HTR-8/SVneo (cell line): ENCODE results near the gene RPL10A.

ENCODE experiments used
- DNase-seq: peaks from one replicate; pipeline ENCODE4 v3.0.0; 2011; ENCODE audit warnings: low spot score, mixed read lengths; ENCODE audit not compliant: insufficient read length
- FAIRE-seq: peaks from 2 replicates; lab custom pipeline; 2011; peaks lifted over from hg19 to GRCh38; lab: Jason Lieb, UNC

Gene RPL10A

GRCh38 chr6:35474131-35474941 lies 6.1 kb downstream of the RPL10A start:
- no peak for FAIRE-seq
- no peak for DNase-seq

- DNase-seq, result no peak
These were observed 6.9 kb downstream of the RPL10A start for GRCh38 chr6:35474942-35475570.

GRCh38 chr6:35475573-35475972 lies 7.4 kb downstream of the RPL10A start:
- DNase-seq (no peak), FAIRE-seq (no peak)

More at GRCh38 chr6:35474942-35475570, 6.9 kb downstream of the RPL10A start:
- no peak for FAIRE-seq

GRCh38 chr6:35476004-35476403 lies 7.8 kb downstream of the RPL10A start:
- DNase-seq, result no peak
- FAIRE-seq, result no peak

GRCh38 chr6:35477028-35477427 lies 8.8 kb downstream of the RPL10A start:
- FAIRE-seq, result no peak
- DNase-seq, result no peak

GRCh38 chr6:35477551-35478179 lies 9.5 kb downstream of the RPL10A start:
- no peak for DNase-seq
- FAIRE-seq, result no peak

- DNase-seq, result no peak
- FAIRE-seq, result no peak
These were observed 10.1 kb downstream of the RPL10A start for GRCh38 chr6:35478259-35478658.

GRCh38 chr6:35480176-35480575 lies 12.0 kb downstream of the RPL10A start:
- no peak for DNase-seq
- no peak for FAIRE-seq

GRCh38 chr6:35481226-35481625 lies 13.0 kb downstream of the RPL10A start:
- FAIRE-seq, result no peak

GRCh38 chr6:35483062-35483461 lies 14.9 kb downstream of the RPL10A start:
- DNase-seq (no peak), FAIRE-seq (no peak)

More at GRCh38 chr6:35481226-35481625, 13.0 kb downstream of the RPL10A start:
- no peak for DNase-seq

GRCh38 chr6:35483490-35483889 lies 15.3 kb downstream of the RPL10A start:
- DNase-seq (no peak), FAIRE-seq (no peak)

- no peak for FAIRE-seq
- no peak for DNase-seq
These were observed 15.9 kb downstream of the RPL10A start for GRCh38 chr6:35483893-35484645.

GRCh38 chr6:35484921-35485392 lies 16.8 kb downstream of the RPL10A start:
- peak; percentile 85 for FAIRE-seq
- peak; percentile 47 for DNase-seq

- peak; percentile 81 for FAIRE-seq
- peak; percentile 71 for DNase-seq
These were observed 17.2 kb downstream of the RPL10A start for GRCh38 chr6:35485402-35485877.

GRCh38 chr6:35486005-35486925 lies 18.1 kb downstream of the RPL10A start:
- no peak for FAIRE-seq
- DNase-seq, result no peak

- FAIRE-seq (no peak), DNase-seq (peak; percentile 41)
These were observed 19.7 kb downstream of the RPL10A start for GRCh38 chr6:35487658-35488516.

GRCh38 chr6:35488517-35488862 lies 20.3 kb downstream of the RPL10A start:
- FAIRE-seq, result no peak

GRCh38 chr6:35489066-35489465 lies 20.9 kb downstream of the RPL10A start:
- FAIRE-seq (no peak), DNase-seq (no peak)

More at GRCh38 chr6:35488517-35488862, 20.3 kb downstream of the RPL10A start:
- DNase-seq, result no peak
